GM12892 (cell line): ENCODE results near the gene RNU1-3.
"Not testable (repeated sequence)": the region's sequence is repeated elsewhere in the genome, so short reads cannot be mapped to it uniquely, and the experiment has no call there.

ENCODE experiments used
- POLR2A ChIP-seq: IDR thresholded peaks from 2 replicates; pipeline ENCODE4 v1.6.1; 2011; ENCODE audit warnings: low read depth, low read length, control low read depth
- POLR2AphosphoS5 ChIP-seq: IDR thresholded peaks from 2 replicates; pipeline ENCODE4 v1.6.1; 2011; ENCODE audit warnings: low read depth, low read length, control low read depth

GRCh38 chr1:16648250-16648649, 18.5 kb downstream of the RNU1-3 start:
- not testable (repeated sequence) for TF ChIP-seq POLR2A, POLR2AphosphoS5
